Ramos (cell line): ENCODE data around the gene ZMYND12.

ENCODE experiments used
- in situ Hi-C: fragments of 300-500 bp; cut with MboI; formaldehyde crosslinking; loops from one replicate; pipeline ENCODE4 v1.14.3; 2022; ENCODE audit warnings: low sequenced_read_pairs; ENCODE audit not compliant: unreplicated experiment

ZMYND12 gene

GRCh38 chr1:42399315-42400100 is 56.3 kb downstream of the ZMYND12 start:
- in situ Hi-C loops, result no loop called here

GRCh38 chr1:42392967-42393848 is 62.6 kb downstream of the ZMYND12 start:
- in situ Hi-C loops, result no loop called here

GRCh38 chr1:42392255-42392654 is 63.6 kb downstream of the ZMYND12 start:
- in situ Hi-C loops, result no loop called here

- in situ Hi-C loops, result no loop called here
Observed at GRCh38 chr1:42386051-42386450, 69.8 kb downstream of the ZMYND12 start.

GRCh38 chr1:42385283-42385682 is 70.5 kb downstream of the ZMYND12 start:
- in situ Hi-C loops, result no loop called here

GRCh38 chr1:42381280-42381673 is 74.5 kb downstream of the ZMYND12 start:
- in situ Hi-C loops, result no loop called here

GRCh38 chr1:42380586-42381279 is 75.1 kb downstream of the ZMYND12 start, which contains the start of gene RIMKLA:
RIMKLA (plus strand) TSS chr1:42380792; CDS start chr1:42380935, 143 bp downstream.
- in situ Hi-C loops, result no loop called here
